ENCODE results near the gene MCMBP.
"Not testable (repeated sequence)": the region's sequence is repeated elsewhere in the genome, so short reads cannot be mapped to it uniquely, and the experiment has no call there.

DNA sequence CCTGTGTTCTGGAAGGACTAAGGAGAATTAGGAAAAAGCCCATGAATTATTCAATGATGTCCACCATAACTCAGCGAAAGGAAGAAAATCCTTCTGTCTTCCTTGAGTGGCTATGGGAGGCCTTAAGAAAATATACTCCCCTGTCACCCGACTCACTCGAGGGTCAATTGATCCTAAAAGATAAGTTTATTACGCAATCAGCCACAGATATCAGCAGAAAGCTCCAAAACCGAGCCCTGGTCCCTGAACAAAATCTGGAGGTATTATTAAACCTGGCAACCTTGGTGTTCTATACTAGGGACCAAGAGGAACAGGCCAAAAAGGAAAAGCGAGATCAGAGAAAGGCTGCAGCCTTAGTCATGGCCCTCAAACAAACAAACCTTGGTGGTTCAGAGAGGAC, 13.4 kb upstream of the MCMBP start:
- TF ChIP-seq PAX5 (IDR thresholded peaks at IDR 0.05; ENCODE audit: insufficient read depth, low read length, severe bottlenecking); POLR2A (IDR thresholded peaks at IDR 0.05; ENCODE audit: low read depth, low read length); POLR2AphosphoS5 (IDR thresholded peaks at IDR 0.05; ENCODE audit: low read depth, low read length): not testable (repeated sequence)
